Peyer's patch (tissue), 4 donors: Measurements from ENCODE around the gene PSORS1C2.

Experiments
- POLR2A ChIP-seq, 2 donors: fragments of 450-650 bp; IDR thresholded peaks; one replicate each; pipeline ENCODE4 v1.5.1; 2017; ENCODE audit warnings: antibody characterized with exemption in 2 of 2, mild to moderate bottlenecking in 2 of 2, moderate library complexity in 2 of 2
- TF ChIP-seq, protein P1 (sequence below), 6 experiments: fragments of 450-650 bp in 4 of 6; fragments of 200-600 bp in 2 of 6; sonication (generic) in 1 of 6; IDR thresholded peaks; one replicate each; pipeline ENCODE4 v1.5.1; 2017 to 2019; ENCODE audit warnings: antibody characterized with exemption in 6 of 6, mild to moderate bottlenecking in 3 of 6, moderate library complexity in 1 of 6

DNA sequence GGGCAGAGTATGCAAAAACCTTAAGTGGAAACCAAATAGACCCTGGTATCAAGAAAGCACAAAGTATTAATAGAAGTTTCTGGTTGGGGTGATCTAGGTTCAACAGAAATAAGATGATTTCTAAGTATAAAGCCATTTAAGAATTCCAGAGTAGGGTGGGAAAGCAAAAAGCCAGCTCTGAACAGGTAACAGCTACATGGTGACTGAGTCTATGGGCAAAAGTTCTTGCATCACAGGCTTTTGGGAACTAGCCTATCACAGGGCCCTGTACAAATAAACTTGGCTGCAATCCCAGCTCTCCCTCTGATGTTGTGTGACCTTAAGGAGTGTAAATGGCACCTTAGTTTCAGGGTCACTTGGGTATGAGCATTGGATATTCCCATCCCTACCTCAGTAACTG, 25.1 kb upstream of the PSORS1C2 start:
- TF ChIP-seq, protein P1, sequence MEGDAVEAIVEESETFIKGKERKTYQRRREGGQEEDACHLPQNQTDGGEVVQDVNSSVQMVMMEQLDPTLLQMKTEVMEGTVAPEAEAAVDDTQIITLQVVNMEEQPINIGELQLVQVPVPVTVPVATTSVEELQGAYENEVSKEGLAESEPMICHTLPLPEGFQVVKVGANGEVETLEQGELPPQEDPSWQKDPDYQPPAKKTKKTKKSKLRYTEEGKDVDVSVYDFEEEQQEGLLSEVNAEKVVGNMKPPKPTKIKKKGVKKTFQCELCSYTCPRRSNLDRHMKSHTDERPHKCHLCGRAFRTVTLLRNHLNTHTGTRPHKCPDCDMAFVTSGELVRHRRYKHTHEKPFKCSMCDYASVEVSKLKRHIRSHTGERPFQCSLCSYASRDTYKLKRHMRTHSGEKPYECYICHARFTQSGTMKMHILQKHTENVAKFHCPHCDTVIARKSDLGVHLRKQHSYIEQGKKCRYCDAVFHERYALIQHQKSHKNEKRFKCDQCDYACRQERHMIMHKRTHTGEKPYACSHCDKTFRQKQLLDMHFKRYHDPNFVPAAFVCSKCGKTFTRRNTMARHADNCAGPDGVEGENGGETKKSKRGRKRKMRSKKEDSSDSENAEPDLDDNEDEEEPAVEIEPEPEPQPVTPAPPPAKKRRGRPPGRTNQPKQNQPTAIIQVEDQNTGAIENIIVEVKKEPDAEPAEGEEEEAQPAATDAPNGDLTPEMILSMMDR (IDR thresholded peaks at IDR 0.05), result no peak
- TF ChIP-seq POLR2A (IDR thresholded peaks at IDR 0.05), result no peak
